Progenitor cell of endocrine pancreas (in vitro differentiated cells): ENCODE data around the gene MED20. TPM values are rescaled to one million over a fixed set of nuclear protein-coding genes. Genes with fewer than 3 reads are reported as not detected.

ENCODE experiments used
- DNase-seq: peaks from one replicate; pipeline ENCODE4 v3.0.0; 2021; ENCODE audit warnings: low spot score; ENCODE audit not compliant: unreplicated experiment
- H3K27ac Mint-ChIP-seq: 2 replicates; pipeline ENCODE4 v1.8.0; 2021; ENCODE audit warnings: mild to moderate bottlenecking, moderate library complexity, mixed read lengths
- H3K27me3 Mint-ChIP-seq: 2 replicates; pipeline ENCODE4 v1.8.0; 2021; ENCODE audit warnings: mixed read lengths
- H3K36me3 Mint-ChIP-seq: 2 replicates; pipeline ENCODE4 v1.8.0; 2022; ENCODE audit warnings: mixed read lengths; ENCODE audit not compliant: insufficient read depth
- H3K4me1 Mint-ChIP-seq: 2 replicates; pipeline ENCODE4 v1.8.0; 2021; ENCODE audit warnings: low read depth, mixed read lengths
- H3K4me3 Mint-ChIP-seq: 2 replicates; pipeline ENCODE4 v1.8.0; 2021; ENCODE audit warnings: low read depth, mild to moderate bottlenecking, moderate library complexity, mixed read lengths
- H3K9me3 Mint-ChIP-seq: 2 replicates; pipeline ENCODE4 v1.8.0; 2021; ENCODE audit warnings: low read depth, mixed read lengths
- CTCF ChIP-seq: fragments of 200-600 bp; sonication (generic); IDR thresholded peaks from one replicate; pipeline ENCODE4 v1.5.0; 2021; ENCODE audit warnings: antibody characterized with exemption, mild to moderate bottlenecking; ENCODE audit not compliant: unreplicated experiment
- total RNA-seq: library from RNA; stranded (reverse); gene quantifications from 2 replicates; pipeline ENCODE4 v1.2.1, GENCODE V29; 2021

The MED20 gene
- total RNA-seq, 1 donor from 2014 or later = 37.1 TPM

- TF ChIP-seq CTCF = no peak
- H3K36me3 Mint-ChIP-seq = no peaks in the 10 kb centered on the region
- H3K4me1 Mint-ChIP-seq = peaks cover 13% of the 10 kb centered on the region
- peak overlapping the region; percentile 96 for H3K27ac Mint-ChIP-seq
- H3K9me3 Mint-ChIP-seq = no peaks in the 10 kb centered on the region
- H3K4me3 Mint-ChIP-seq = no peak overlapping the region
- H3K27me3 Mint-ChIP-seq = no peaks in the 10 kb centered on the region
- DNase-seq = peak; percentile 10
Measured at GRCh38 chr6:41894366-41895299, 26.3 kb downstream of the MED20 start.

- H3K9me3 Mint-ChIP-seq = no peaks in the 10 kb centered on the region
- H3K4me1 Mint-ChIP-seq = peaks cover 13% of the 10 kb centered on the region
- no peaks in the 10 kb centered on the region for H3K27me3 Mint-ChIP-seq
- no peak overlapping the region for H3K4me3 Mint-ChIP-seq
- H3K36me3 Mint-ChIP-seq = no peaks in the 10 kb centered on the region
- no peak for TF ChIP-seq CTCF
- DNase-seq = no peak
- H3K27ac Mint-ChIP-seq = no peak overlapping the region
Measured at GRCh38 chr6:41892921-41893564, 27.9 kb downstream of the MED20 start.

GRCh38 chr6:41887331-41887751 is 33.6 kb downstream of the MED20 start:
- no peak overlapping the region for H3K4me3 Mint-ChIP-seq
- no peaks in the 10 kb centered on the region for H3K27me3 Mint-ChIP-seq
- H3K4me1 Mint-ChIP-seq = peaks cover 2% of the 10 kb centered on the region
- H3K9me3 Mint-ChIP-seq = no peaks in the 10 kb centered on the region
- no peak for TF ChIP-seq CTCF
- H3K27ac Mint-ChIP-seq = no peak overlapping the region
- no peak for DNase-seq
- no peaks in the 10 kb centered on the region for H3K36me3 Mint-ChIP-seq

GRCh38 chr6:41885930-41886329 is 35.0 kb downstream of the MED20 start:
- no peak for DNase-seq
- H3K36me3 Mint-ChIP-seq = no peaks in the 10 kb centered on the region

More at GRCh38 chr6:41885930-41886329, 35.0 kb downstream of the MED20 start:
- Mint-ChIP-seq H3K9me3 (no peaks in the 10 kb centered on the region), H3K4me3 (no peak overlapping the region), H3K27me3 (no peaks in the 10 kb centered on the region), H3K4me1 (no peaks in the 10 kb centered on the region), H3K27ac (no peak overlapping the region)
- TF ChIP-seq CTCF = no peak
